CD4-positive, alpha-beta T cell (primary cell): Measurements from ENCODE around the gene ANKRD39. TPM values are rescaled to one million over a fixed set of nuclear protein-coding genes. Genes with fewer than 3 reads are reported as not detected.
"Not testable (repeated sequence)": the region's sequence is repeated elsewhere in the genome, so short reads cannot be mapped to it uniquely, and the experiment has no call there.

ENCODE experiments used
- ATAC-seq: fragments of 200-7000 bp; cut with Tn5 transposase; one replicate; pipeline ENCODE4 v1.10.0; 2022; ENCODE audit warnings: mild to moderate bottlenecking; ENCODE audit not compliant: poor library complexity
- CTCF ChIA-PET: fragments of 350-600 bp; sonication (Branson Sonifier 250); formaldehyde crosslinking; loops from one replicate; lab custom pipeline; 2021; ENCODE audit warnings: antibody characterized with exemption, inconsistent platforms; lab: Charles Lee
- POLR2A ChIA-PET: fragments of 350-600 bp; sonication (Branson Sonifier 250); formaldehyde crosslinking; loops from one replicate; lab custom pipeline; 2021; ENCODE audit warnings: antibody characterized with exemption, inconsistent platforms; lab: Charles Lee
- DNase-seq, 14 experiments: peaks; one replicate each; pipeline ENCODE4 v3.0.0-alpha.2; 2013 to 2020; ENCODE audit warnings: mixed read lengths in 2 of 14
- H3K27ac ChIP-seq, 2 donors: one replicate each; pipeline versions ENCODE4 v1.5.1 to v1.7.0; 2013; ENCODE audit warnings: low read length in 2 of 2, low read depth in 1 of 2, mild to moderate bottlenecking in 1 of 2
- H3K27me3 ChIP-seq, 2 experiments: 1 replicate in 1 of 2; 2 replicates in 1 of 2; pipeline versions ENCODE4 v1.6.1 to v1.7.0; 2013; ENCODE audit warnings: low read length in 2 of 2, control low read depth in 1 of 2, mild to moderate bottlenecking in 1 of 2, moderate library complexity in 1 of 2; ENCODE audit not compliant: insufficient read depth in 2 of 2, control insufficient read depth in 1 of 2
- H3K36me3 ChIP-seq: one replicate; pipeline ENCODE4 v1.6.1; 2013; ENCODE audit warnings: low read length, control low read depth; ENCODE audit not compliant: insufficient read depth
- H3K4me1 ChIP-seq: one replicate; pipeline ENCODE4 v1.6.1; 2013; ENCODE audit warnings: low read length, control low read depth; ENCODE audit not compliant: insufficient read depth
- H3K4me3 ChIP-seq: one replicate; pipeline ENCODE4 v1.5.1; 2013; ENCODE audit warnings: mild to moderate bottlenecking, low read length, moderate library complexity
- H3K9me3 ChIP-seq, 2 experiments: 1 replicate in 1 of 2; 2 replicates in 1 of 2; pipeline versions ENCODE4 v1.6.1 to v1.7.0; 2013; ENCODE audit warnings: low read length in 2 of 2, mild to moderate bottlenecking in 2 of 2, control low read depth in 1 of 2, moderate library complexity in 1 of 2; ENCODE audit not compliant: control insufficient read depth in 1 of 2, insufficient read depth in 1 of 2
- H3K27ac Mint-ChIP-seq: one replicate; pipeline ENCODE4 v1.8.0; 2020; ENCODE audit warnings: mixed read lengths
- H3K27me3 Mint-ChIP-seq: one replicate; pipeline ENCODE4 v1.8.0; 2021; ENCODE audit warnings: mixed read lengths
- H3K36me3 Mint-ChIP-seq: one replicate; pipeline ENCODE4 v1.8.0; 2021; ENCODE audit warnings: low read depth, mixed read lengths
- H3K4me1 Mint-ChIP-seq: one replicate; pipeline ENCODE4 v1.8.0; 2021; ENCODE audit warnings: low read depth, mixed read lengths
- H3K4me3 Mint-ChIP-seq: one replicate; pipeline ENCODE4 v1.8.0; 2020; ENCODE audit warnings: mild to moderate bottlenecking, mixed read lengths
- H3K9me3 Mint-ChIP-seq: one replicate; pipeline ENCODE4 v1.8.0; 2020; ENCODE audit warnings: mixed read lengths
- CTCF ChIP-seq: fragments of 200-600 bp; IDR thresholded peaks from one replicate; pipeline ENCODE4 v1.8.0; 2022; ENCODE audit warnings: antibody characterized with exemption, mild to moderate bottlenecking
- intact Hi-C, 2 experiments: fragments of 100-400 bp; cut with DNase I in 1 of 2; cut with micrococcal nuclease in 1 of 2; formaldehyde crosslinking; loops; one replicate each; pipeline versions ENCODE4 v1.15.1 to v1.9.0; 2023 to 2025; cut with DNase I, micrococcal nuclease
- total RNA-seq, 174 experiments: library from RNA in 2 of 174; stranded (reverse) in 2 of 174; gene quantifications; one replicate each; pipeline ENCODE4 v1.2.3 and lab custom pipeline; 2021 to 2026

ANKRD39 gene
- total RNA-seq, 2 experiments from 2014 or later = 17.2 to 18.3 TPM

DNA sequence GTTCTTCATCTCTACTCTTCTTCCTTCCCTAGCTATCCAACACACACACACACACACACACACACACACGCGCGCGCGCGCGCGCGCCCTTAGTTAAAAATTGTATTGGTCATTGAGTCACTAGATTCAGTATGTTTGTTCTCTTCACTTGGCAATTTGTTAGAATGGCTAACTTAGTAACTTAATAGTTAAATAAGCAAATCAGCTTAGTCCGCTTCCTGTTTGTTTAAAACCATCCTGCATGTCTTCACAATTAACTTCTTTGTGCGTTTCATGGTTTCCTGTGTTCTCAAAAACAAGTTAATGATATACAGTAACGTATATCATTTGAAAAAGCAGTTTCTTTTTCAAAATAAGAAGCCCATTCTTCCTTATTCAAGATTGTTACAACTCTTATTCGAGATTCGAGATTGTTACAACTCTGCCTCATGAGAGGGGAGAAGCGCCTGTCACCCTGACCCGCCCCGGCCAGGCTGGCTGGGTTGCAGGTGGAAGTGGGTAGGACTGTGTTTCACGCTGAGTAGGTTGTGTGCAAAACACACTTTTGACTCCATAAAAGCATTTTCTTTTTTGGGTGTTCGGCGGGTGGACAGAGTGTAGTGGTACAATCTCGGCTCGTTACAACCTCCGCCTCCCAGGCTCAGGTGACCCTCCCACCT lies 51.2 kb downstream of the ANKRD39 start:
- Mint-ChIP-seq H3K4me3 (peak overlapping the region; percentile 84), H3K4me1 (peaks cover 23% of the 10 kb centered on the region), H3K9me3 (no peaks in the 10 kb centered on the region), H3K36me3 (peaks cover 7% of the 10 kb centered on the region), H3K27ac (peak overlapping the region; percentile 92), H3K27me3 (no peaks in the 10 kb centered on the region)
- Histone ChIP-seq H3K9me3 (no peaks in the 10 kb centered on the region), H3K27ac (peak overlapping the region; percentile 32 to 57), H3K4me1 (peaks cover 36% of the 10 kb centered on the region), H3K27me3 (no peaks in the 10 kb centered on the region), H3K4me3 (peak overlapping the region; percentile 17), H3K36me3 (peaks cover 5% of the 10 kb centered on the region)
- intact Hi-C loops = loop anchor here in 1 of 2 experiments (1.0 kb wide), 1 partner anchor 9 kb away; no protein-coding TSS in a partner anchor
- peak; percentile 37 to 76 (median 55) for DNase-seq
- ATAC-seq = peak; percentile 91
- no peak for TF ChIP-seq CTCF
- CTCF ChIA-PET = interaction anchor here (1.4 to 1.8 kb wide), 2 partner anchors 9 to 51 kb away, joined by 4 to 6 read pairs; partner anchors contain the start of genes ANKRD39 and CNNM3
- POLR2A ChIA-PET = interaction anchor here (0.7 to 2.9 kb wide), 13 partner anchors 10 to 269 kb away, joined by 4 to 50 read pairs (median 5); partner anchors contain the start of genes ANKRD39, CNNM3 and KANSL3

DNA sequence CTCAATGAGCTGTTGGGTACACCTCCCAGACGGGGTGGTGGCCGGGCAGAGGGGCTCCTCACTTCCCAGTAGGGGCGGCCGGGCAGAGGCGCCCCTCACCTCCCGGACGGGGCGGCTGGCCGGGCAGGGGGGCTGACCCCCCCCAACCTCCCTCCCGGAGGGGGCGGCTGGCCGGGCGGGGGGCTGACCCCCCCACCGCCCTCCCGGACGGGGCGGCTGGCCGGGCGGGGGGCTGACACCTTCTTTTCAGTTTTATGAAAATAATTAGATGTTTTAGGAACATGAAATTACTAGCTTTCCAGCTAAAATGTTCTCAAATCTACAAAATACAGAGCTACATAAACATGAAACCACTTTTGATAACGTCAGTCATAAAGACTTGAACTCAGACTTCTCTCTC lies 51.9 kb downstream of the ANKRD39 start:
- not testable (repeated sequence) for ATAC-seq, H3K9me3 Mint-ChIP-seq, H3K4me3 ChIP-seq, H3K27me3 ChIP-seq, H3K36me3 ChIP-seq, DNase-seq, H3K27me3 Mint-ChIP-seq, H3K9me3 ChIP-seq, H3K36me3 Mint-ChIP-seq
- Mint-ChIP-seq H3K4me3 (peak overlapping the region; percentile 84), H3K4me1 (peaks cover 23% of the 10 kb centered on the region), H3K27ac (peak overlapping the region; percentile 92)
- intact Hi-C loops = loop anchor here in 1 of 2 experiments (1.0 kb wide), 1 partner anchor 9 kb away; no protein-coding TSS in a partner anchor
- POLR2A ChIA-PET = interaction anchor here (0.6 to 2.9 kb wide), 13 partner anchors 11 to 269 kb away, joined by 3 to 50 read pairs (median 5); partner anchors contain the start of genes ANKRD39, CNNM3 and KANSL3
- H3K4me1 ChIP-seq = peaks cover 43% of the 10 kb centered on the region
- H3K27ac ChIP-seq = peak overlapping the region; percentile 30 to 55
- CTCF ChIA-PET = interaction anchor here (1.4 kb wide), 1 partner anchor 52 kb away, joined by 4 read pairs; the partner anchor contains the start of gene ANKRD39

DNA sequence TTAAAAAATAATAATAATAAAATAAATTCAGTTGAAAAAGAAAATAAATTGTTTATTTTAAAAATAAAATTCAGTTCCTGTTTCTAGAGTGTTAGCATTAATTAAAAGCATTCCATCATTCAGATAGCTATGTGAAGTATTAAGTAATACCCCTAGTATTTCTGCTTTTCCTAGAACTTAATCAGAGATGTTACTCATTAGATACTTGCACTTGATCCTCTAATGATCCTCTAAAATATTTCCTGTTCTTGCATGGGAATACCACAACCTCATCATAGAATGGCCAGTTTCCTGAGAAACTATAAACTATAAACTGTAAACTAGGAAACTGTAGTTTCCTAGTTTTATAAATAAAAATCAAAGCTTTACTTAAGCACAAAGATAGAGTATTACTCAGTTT lies 52.8 kb downstream of the ANKRD39 start:
- ChIA-PET POLR2A (interaction anchor here (0.6 to 1.0 kb wide), 2 partner anchors 11 to 16 kb away, joined by 3 to 4 read pairs; partner anchors contain the start of gene CNNM3), CTCF (interaction anchor here (1.2 kb wide), 1 partner anchor 11 kb away, joined by 3 read pairs; the partner anchor contains the start of gene CNNM3)
- intact Hi-C loops = loop anchor here (5.0 kb wide), 2 partner anchors 63 to 68 kb away; partner anchors contain the start of gene LMAN2L (in 1 of the 2)
- Histone ChIP-seq H3K4me3 (no peak overlapping the region), H3K36me3 (peaks cover 2% of the 10 kb centered on the region), H3K4me1 (peaks cover 50% of the 10 kb centered on the region), H3K9me3 (no peaks in the 10 kb centered on the region), H3K27me3 (no peaks in the 10 kb centered on the region), H3K27ac (no peak overlapping the region)
- H3K9me3 Mint-ChIP-seq = no peaks in the 10 kb centered on the region
- H3K4me1 Mint-ChIP-seq = peaks cover 23% of the 10 kb centered on the region
- peaks cover 7% of the 10 kb centered on the region for H3K36me3 Mint-ChIP-seq
- no peak for TF ChIP-seq CTCF
- peak overlapping the region; percentile 25 for H3K4me3 Mint-ChIP-seq
- DNase-seq (no peak), ATAC-seq (no peak)
- no peaks in the 10 kb centered on the region for H3K27me3 Mint-ChIP-seq
- peak overlapping the region; percentile 39 for H3K27ac Mint-ChIP-seq
